SK-N-SH treated with all-trans-retinoic acid at 6 μM for 48 hours (cell line): Measurements from ENCODE around the gene SNAPC4.

Experiments used
- ATAC-seq: fragments of 200-7000 bp; cut with Tn5 transposase; 3 replicates; pipeline ENCODE4 v1.9.1; 2020; ENCODE audit warnings: mild to moderate bottlenecking, moderate library complexity
- ARNTL ChIP-seq: fragments of 450-650 bp; formaldehyde crosslinking; IDR thresholded peaks from 2 replicates; pipeline ENCODE4 v1.5.0; 2020; ENCODE audit warnings: low read depth, mild to moderate bottlenecking, moderate library complexity, borderline replicate concordance
- BACH2 ChIP-seq: fragments of 250-450 bp; sonication (Bioruptor Pico); IDR thresholded peaks from 2 replicates; pipeline ENCODE4 v1.9.0; 2021; ENCODE audit warnings: mild to moderate bottlenecking, borderline replicate concordance
- CREB5 ChIP-seq: fragments of 250-450 bp; sonication (Bioruptor Pico); IDR thresholded peaks from 2 replicates; pipeline ENCODE4 v1.5.1; 2020; ENCODE audit warnings: low read depth, mild to moderate bottlenecking, moderate library complexity
- CSDC2 ChIP-seq: fragments of 250-450 bp; sonication (Bioruptor Pico); IDR thresholded peaks from 2 replicates; pipeline ENCODE4 v1.5.0; 2020; ENCODE audit warnings: mild to moderate bottlenecking, moderate library complexity
- CSRNP3 ChIP-seq: fragments of 250-450 bp; sonication (Bioruptor Pico); IDR thresholded peaks from 2 replicates; pipeline ENCODE4 v1.5.1; 2021; ENCODE audit warnings: mild to moderate bottlenecking, moderate library complexity
- ESRRG ChIP-seq: fragments of 250-450 bp; sonication (Bioruptor Pico); IDR thresholded peaks from 2 replicates; pipeline ENCODE4 v1.6.1; 2021; ENCODE audit warnings: mild to moderate bottlenecking
- GLIS3 ChIP-seq: fragments of 250-450 bp; sonication (Bioruptor Pico); IDR thresholded peaks from 2 replicates; pipeline ENCODE4 v1.5.0; 2020; ENCODE audit warnings: mild to moderate bottlenecking, moderate library complexity
- ISL1 ChIP-seq: fragments of 250-450 bp; sonication (Bioruptor Pico); IDR thresholded peaks from 2 replicates; pipeline ENCODE4 v2.1.2; 2022; ENCODE audit warnings: mild to moderate bottlenecking, moderate library complexity
- OSR1 ChIP-seq: fragments of 250-450 bp; sonication (Bioruptor Pico); IDR thresholded peaks from 2 replicates; pipeline ENCODE4 v1.8.0; 2022; ENCODE audit warnings: moderate library complexity, mild to moderate bottlenecking, inconsistent platforms
- PATZ1 ChIP-seq: fragments of 250-450 bp; sonication (Bioruptor Pico); IDR thresholded peaks from 2 replicates; pipeline ENCODE4 v1.8.0; 2020; ENCODE audit warnings: mild to moderate bottlenecking, moderate library complexity, borderline replicate concordance
- PPARA ChIP-seq: fragments of 250-450 bp; sonication (Bioruptor Pico); IDR thresholded peaks from 2 replicates; pipeline ENCODE4 v1.5.0; 2020; ENCODE audit warnings: mild to moderate bottlenecking, borderline replicate concordance
- RARB ChIP-seq: fragments of 250-450 bp; sonication (Bioruptor Pico); IDR thresholded peaks from 2 replicates; pipeline ENCODE4 v1.8.0; 2021; ENCODE audit warnings: mild to moderate bottlenecking, moderate library complexity
- SNAI2 ChIP-seq: fragments of 250-450 bp; sonication (Bioruptor Pico); IDR thresholded peaks from 2 replicates; pipeline ENCODE4 v1.5.0; 2020; ENCODE audit warnings: mild to moderate bottlenecking, moderate library complexity
- TCF4 ChIP-seq: fragments of 250-450 bp; sonication (Bioruptor Pico); IDR thresholded peaks from 2 replicates; pipeline ENCODE4 v1.8.0; 2021; ENCODE audit warnings: mild to moderate bottlenecking, moderate library complexity, borderline replicate concordance
- TOX ChIP-seq: fragments of 250-450 bp; sonication (Bioruptor Pico); IDR thresholded peaks from 2 replicates; pipeline ENCODE4 v1.8.0; 2021; ENCODE audit warnings: mild to moderate bottlenecking, moderate library complexity, borderline replicate concordance
- TSHZ2 ChIP-seq: fragments of 250-450 bp; sonication (Bioruptor Pico); IDR thresholded peaks from 2 replicates; pipeline ENCODE4 v1.5.0; 2020; ENCODE audit warnings: mild to moderate bottlenecking, moderate library complexity
- ZC3H10 ChIP-seq: fragments of 250-450 bp; sonication (Bioruptor Pico); IDR thresholded peaks from 2 replicates; pipeline ENCODE4 v1.5.1; 2021; ENCODE audit warnings: mild to moderate bottlenecking, moderate library complexity
- ZFP3 ChIP-seq: fragments of 250-450 bp; sonication (Bioruptor Pico); IDR thresholded peaks from 2 replicates; pipeline ENCODE4 v1.5.0; 2020; ENCODE audit warnings: mild to moderate bottlenecking, moderate library complexity
- ZFP30 ChIP-seq: fragments of 450-650 bp; formaldehyde crosslinking; IDR thresholded peaks from 2 replicates; pipeline ENCODE4 v1.5.0; 2022; ENCODE audit warnings: mild to moderate bottlenecking, moderate library complexity
- ZNF565 ChIP-seq: fragments of 450-650 bp; formaldehyde crosslinking; conservative IDR thresholded peaks from 2 replicates; pipeline ENCODE4 v1.5.0; 2020; ENCODE audit warnings: low read depth, mild to moderate bottlenecking, moderate library complexity
- ZNF70 ChIP-seq: fragments of 450-650 bp; formaldehyde crosslinking; IDR thresholded peaks from 2 replicates; pipeline ENCODE4 v1.5.0; 2020; ENCODE audit warnings: mild to moderate bottlenecking, moderate library complexity

SNAPC4 gene

GRCh38 chr9:136438548-136439480, 38.8 kb upstream of the SNAPC4 start:
- TF ChIP-seq TCF4 (CRISPR knock-in tag), result no peak
- no peak for TF ChIP-seq ZNF565 (CRISPR knock-in tag)
- no peak for TF ChIP-seq SNAI2
- TF ChIP-seq GLIS3 (CRISPR knock-in tag), result no peak
- no peak for TF ChIP-seq ESRRG (CRISPR knock-in tag)
- no peak for TF ChIP-seq ARNTL (CRISPR knock-in tag)
- TF ChIP-seq ZFP3, result no peak
- TF ChIP-seq BACH2, result no peak
- TF ChIP-seq ZC3H10, result no peak
- no peak for TF ChIP-seq OSR1 (CRISPR knock-in tag)
- no peak for TF ChIP-seq RARB (CRISPR knock-in tag)
- no peak for TF ChIP-seq TOX (CRISPR knock-in tag)
- ATAC-seq, result peak; percentile 59

- TF ChIP-seq RARB (CRISPR knock-in tag) (no peak), PATZ1 (no peak), ZFP3 (no peak)
- no peak for ATAC-seq
Observed at GRCh38 chr9:136437839-136438547, 38.0 kb upstream of the SNAPC4 start.

GRCh38 chr9:136437430-136437829, 37.5 kb upstream of the SNAPC4 start:
- TF ChIP-seq CREB5 (CRISPR knock-in tag), result no peak
- no peak for TF ChIP-seq PPARA (CRISPR knock-in tag)
- TF ChIP-seq CSRNP3 (CRISPR knock-in tag), result no peak
- no peak for TF ChIP-seq ARNTL (CRISPR knock-in tag)
- no peak for TF ChIP-seq RARB (CRISPR knock-in tag)
- TF ChIP-seq CSDC2 (CRISPR knock-in tag), result no peak
- TF ChIP-seq TCF4 (CRISPR knock-in tag), result no peak
- TF ChIP-seq ZNF565 (CRISPR knock-in tag), result no peak
- TF ChIP-seq ZNF70 (CRISPR knock-in tag), result no peak
- TF ChIP-seq ZFP3, result no peak
- no peak for TF ChIP-seq GLIS3 (CRISPR knock-in tag)
- no peak for TF ChIP-seq ISL1 (CRISPR knock-in tag)
- no peak for TF ChIP-seq ZC3H10
- no peak for TF ChIP-seq ZFP30 (CRISPR knock-in tag)
- TF ChIP-seq BACH2, result no peak
- TF ChIP-seq TSHZ2 (CRISPR knock-in tag), result no peak
- no peak for TF ChIP-seq ESRRG (CRISPR knock-in tag)
- ATAC-seq, result no peak
